ENCODE data around the gene IL5RA. TPM values are rescaled to one million over a fixed set of nuclear protein-coding genes. Genes with fewer than 3 reads are reported as not detected.

IL5RA gene
- total RNA-seq, 1 experiment from 2014 or later, result not detected

GRCh38 chr3:3154879-3155610 is 44.9 kb upstream of the IL5RA start:
- Histone ChIP-seq H3K4me2 (ENCODE audit: low read length) (no peak overlapping the region), H4K20me1 (ENCODE audit: insufficient read depth) (no peaks in the 10 kb centered on the region), H3K79me2 (ENCODE audit: insufficient read depth, low read length) (no peaks in the 10 kb centered on the region), H2AFZ (ENCODE audit: low read depth, low read length, poor library complexity, severe bottlenecking) (no peak overlapping the region), H3K9me3 (ENCODE audit: control insufficient read depth in 1 of 2, insufficient read depth in 1 of 2, low read depth in 1 of 2, low read length in 2 of 2) (no peaks in the 10 kb centered on the region), H3K9me2 (ENCODE audit: insufficient read depth) (no peaks in the 10 kb centered on the region), H3K36me3 (ENCODE audit: control insufficient read depth in 1 of 2, insufficient read depth in 2 of 2, low read length in 2 of 2) (peaks cover 19 to 27% of the 10 kb centered on the region in 2 experiments; a peak in 3 of 4 replicates), H3K4me1 (ENCODE audit: control insufficient read depth in 1 of 2, insufficient read depth in 2 of 2, low read length in 2 of 2) (no peaks in the 10 kb centered on the region), H3K9ac (ENCODE audit: low read length) (no peak overlapping the region), H3K27ac (ENCODE audit: low read depth, low read length) (no peak overlapping the region), H3K4me3 (replicated peaks in 1 of 2; ENCODE audit: low read depth in 1 of 2, low read length in 2 of 2) (no peak overlapping the region), H3K27me3 (ENCODE audit: insufficient read depth, low read length) (no peaks in the 10 kb centered on the region)
- DNase-seq (ENCODE audit: low read depth, low spot score) (no peak), ATAC-seq (no peak)
- TF ChIP-seq EZH2 (IDR thresholded peaks at IDR 0.05) (no peak), POLR2AphosphoS5 (IDR thresholded peaks at IDR 0.05; ENCODE audit: low read depth, low read length) (0 out of 2 replicates have a peak, but pooled peaks have one; percentile 18), ZFX (IDR thresholded peaks at IDR 0.05) (no peak)
- ChIA-PET RAD21 (ENCODE audit: low non-redundant PET in 1 of 2, low total read pairs in 2 of 2, uncharacterized antibody in 2 of 2, unreplicated experiment in 2 of 2) (no interaction called here), CTCF (no interaction called here), POLR2A (no interaction called here)
- no TSS peak for BruUV-seq (replicated peaks)
- intact Hi-C loops (cut with micrococcal nuclease), result no loop called here

DNA sequence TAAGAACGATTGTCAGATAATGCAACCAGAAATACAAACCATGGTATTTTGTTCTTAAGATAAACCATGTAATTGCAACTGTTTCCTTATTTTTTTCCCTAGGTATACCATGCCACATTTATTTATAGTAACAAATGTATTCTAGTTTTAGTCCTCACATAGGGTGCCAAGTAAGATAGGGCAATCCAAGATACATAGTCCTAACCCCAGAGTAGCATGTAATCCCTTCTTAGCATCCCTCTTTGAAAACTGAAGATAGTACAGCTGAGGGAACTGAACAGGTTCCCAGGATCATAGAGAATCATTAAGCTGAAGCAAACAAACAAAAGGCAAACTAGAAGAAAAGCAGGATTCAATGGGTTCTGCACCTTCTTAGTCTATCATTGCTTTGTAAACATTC is 41.3 kb upstream of the IL5RA start:
- POLR2A ChIA-PET, result no interaction called here
- intact Hi-C loops (cut with micrococcal nuclease), result no loop called here
- Histone ChIP-seq H3K9me2 (ENCODE audit: insufficient read depth) (no peaks in the 10 kb centered on the region), H2AFZ (ENCODE audit: low read depth, low read length, poor library complexity, severe bottlenecking) (no peak overlapping the region), H3K9me3 (ENCODE audit: control insufficient read depth in 1 of 2, insufficient read depth in 1 of 2, low read depth in 1 of 2, low read length in 2 of 2) (no peaks in the 10 kb centered on the region), H3K36me3 (ENCODE audit: control insufficient read depth in 1 of 2, insufficient read depth in 2 of 2, low read length in 2 of 2) (peaks cover 49 to 52% of the 10 kb centered on the region in 2 experiments), H3K79me2 (ENCODE audit: insufficient read depth, low read length) (peaks cover 13% of the 10 kb centered on the region; the same call in 1 of the 2 replicates), H3K27ac (ENCODE audit: low read depth, low read length) (no peak overlapping the region), H3K9ac (ENCODE audit: low read length) (no peak overlapping the region), H3K4me3 (replicated peaks in 1 of 2; ENCODE audit: low read depth in 1 of 2, low read length in 2 of 2) (no peak overlapping the region), H4K20me1 (ENCODE audit: insufficient read depth) (no peaks in the 10 kb centered on the region), H3K27me3 (ENCODE audit: insufficient read depth, low read length) (no peaks in the 10 kb centered on the region), H3K4me2 (ENCODE audit: low read length) (no peak overlapping the region), H3K4me1 (ENCODE audit: control insufficient read depth in 1 of 2, insufficient read depth in 2 of 2, low read length in 2 of 2) (no peaks in the 10 kb centered on the region)
- ATAC-seq, result no peak
- DNase-seq (ENCODE audit: low read depth, low spot score), result no peak
- CTCF ChIA-PET, result no interaction called here
- RAD21 ChIA-PET (ENCODE audit: low non-redundant PET in 1 of 2, low total read pairs in 2 of 2, uncharacterized antibody in 2 of 2, unreplicated experiment in 2 of 2), result no interaction called here
- BruUV-seq (replicated peaks), result no TSS peak
- no peak for TF ChIP-seq POLR2A (IDR thresholded peaks at IDR 0.05; ENCODE audit: borderline replicate concordance, extremely low read depth, insufficient read depth, insufficient read length)
- TF ChIP-seq EZH2 (IDR thresholded peaks at IDR 0.05), result no peak
- no peak for TF ChIP-seq SRF (IDR thresholded peaks at IDR 0.05; ENCODE audit: low read depth)
- TF ChIP-seq CBX3 (IDR thresholded peaks at IDR 0.05; ENCODE audit: low read depth), result no peak
- no peak for TF ChIP-seq SIN3A (IDR thresholded peaks at IDR 0.05; ENCODE audit: low read depth)
- no peak for TF ChIP-seq CEBPB (IDR thresholded peaks at IDR 0.05; ENCODE audit: low read depth)
- TF ChIP-seq SP1 (IDR thresholded peaks at IDR 0.05; ENCODE audit: low read depth), result no peak
- TF ChIP-seq, protein P1, sequence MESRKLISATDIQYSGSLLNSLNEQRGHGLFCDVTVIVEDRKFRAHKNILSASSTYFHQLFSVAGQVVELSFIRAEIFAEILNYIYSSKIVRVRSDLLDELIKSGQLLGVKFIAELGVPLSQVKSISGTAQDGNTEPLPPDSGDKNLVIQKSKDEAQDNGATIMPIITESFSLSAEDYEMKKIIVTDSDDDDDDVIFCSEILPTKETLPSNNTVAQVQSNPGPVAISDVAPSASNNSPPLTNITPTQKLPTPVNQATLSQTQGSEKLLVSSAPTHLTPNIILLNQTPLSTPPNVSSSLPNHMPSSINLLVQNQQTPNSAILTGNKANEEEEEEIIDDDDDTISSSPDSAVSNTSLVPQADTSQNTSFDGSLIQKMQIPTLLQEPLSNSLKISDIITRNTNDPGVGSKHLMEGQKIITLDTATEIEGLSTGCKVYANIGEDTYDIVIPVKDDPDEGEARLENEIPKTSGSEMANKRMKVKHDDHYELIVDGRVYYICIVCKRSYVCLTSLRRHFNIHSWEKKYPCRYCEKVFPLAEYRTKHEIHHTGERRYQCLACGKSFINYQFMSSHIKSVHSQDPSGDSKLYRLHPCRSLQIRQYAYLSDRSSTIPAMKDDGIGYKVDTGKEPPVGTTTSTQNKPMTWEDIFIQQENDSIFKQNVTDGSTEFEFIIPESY (IDR thresholded peaks at IDR 0.05; ENCODE audit: extremely low read depth, insufficient replicate concordance, low read length), result no peak
- TF ChIP-seq POLR2AphosphoS5 (IDR thresholded peaks at IDR 0.05; ENCODE audit: low read depth, low read length), result no peak
- TF ChIP-seq, protein P2, sequence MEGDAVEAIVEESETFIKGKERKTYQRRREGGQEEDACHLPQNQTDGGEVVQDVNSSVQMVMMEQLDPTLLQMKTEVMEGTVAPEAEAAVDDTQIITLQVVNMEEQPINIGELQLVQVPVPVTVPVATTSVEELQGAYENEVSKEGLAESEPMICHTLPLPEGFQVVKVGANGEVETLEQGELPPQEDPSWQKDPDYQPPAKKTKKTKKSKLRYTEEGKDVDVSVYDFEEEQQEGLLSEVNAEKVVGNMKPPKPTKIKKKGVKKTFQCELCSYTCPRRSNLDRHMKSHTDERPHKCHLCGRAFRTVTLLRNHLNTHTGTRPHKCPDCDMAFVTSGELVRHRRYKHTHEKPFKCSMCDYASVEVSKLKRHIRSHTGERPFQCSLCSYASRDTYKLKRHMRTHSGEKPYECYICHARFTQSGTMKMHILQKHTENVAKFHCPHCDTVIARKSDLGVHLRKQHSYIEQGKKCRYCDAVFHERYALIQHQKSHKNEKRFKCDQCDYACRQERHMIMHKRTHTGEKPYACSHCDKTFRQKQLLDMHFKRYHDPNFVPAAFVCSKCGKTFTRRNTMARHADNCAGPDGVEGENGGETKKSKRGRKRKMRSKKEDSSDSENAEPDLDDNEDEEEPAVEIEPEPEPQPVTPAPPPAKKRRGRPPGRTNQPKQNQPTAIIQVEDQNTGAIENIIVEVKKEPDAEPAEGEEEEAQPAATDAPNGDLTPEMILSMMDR (IDR thresholded peaks at IDR 0.05 in 2 of 3, conservative IDR thresholded peaks at IDR 0.05 in 1 of 3; ENCODE audit: borderline replicate concordance in 1 of 3, insufficient read depth in 1 of 3, low read depth in 2 of 3, low read length in 2 of 3), result no peak
- no peak for TF ChIP-seq ZFX (IDR thresholded peaks at IDR 0.05)
- no peak for TF ChIP-seq FOSL1 (IDR thresholded peaks at IDR 0.05; ENCODE audit: low read depth)
- TF ChIP-seq MAX (IDR thresholded peaks at IDR 0.05), result no peak
- TF ChIP-seq ELF1 (IDR thresholded peaks at IDR 0.05; ENCODE audit: borderline replicate concordance, low read depth), result no peak
- no peak for TF ChIP-seq ZNF274 (IDR thresholded peaks at IDR 0.05; ENCODE audit: low read depth, low read length)
- no peak for TF ChIP-seq JUND (IDR thresholded peaks at IDR 0.05)
